PC-9 (cell line): Measurements from ENCODE around the gene CACNA2D4.

Experiments
- CTCF ChIP-seq: fragments of 200-600 bp; sonication (generic); conservative IDR thresholded peaks from 2 replicates; pipeline ENCODE4 v1.6.1; 2017; ENCODE audit warnings: mixed run types, antibody characterized with exemption, mild to moderate bottlenecking, moderate library complexity
- EZH2 ChIP-seq: fragments of 200-600 bp; sonication (generic); IDR thresholded peaks from 2 replicates; pipeline ENCODE4 v1.8.0; 2017; ENCODE audit warnings: antibody characterized with exemption, low read depth

GRCh38 chr12:1773937-1774655 is 144.4 kb downstream of the CACNA2D4 start:
- TF ChIP-seq CTCF (no peak), EZH2 (no peak)
